Activated CD8-positive, alpha-beta memory T cell treated with anti-CD3 and anti-CD28 coated beads for 4 hours (primary cell): ENCODE results near the gene RAP1GAP.
"Not testable (repeated sequence)": the region's sequence is repeated elsewhere in the genome, so short reads cannot be mapped to it uniquely, and the experiment has no call there.

Experiments
- DNase-seq, 2 donors: peaks; one replicate each; pipeline ENCODE4 v3.0.0-alpha.2; 2020; ENCODE audit warnings: low read depth in 2 of 2

RAP1GAP gene

GRCh38 chr1:21644348-21644747, 24.8 kb downstream of the RAP1GAP start:
- no peak for DNase-seq

- no peak for DNase-seq
Observed at GRCh38 chr1:21643624-21644023, 25.5 kb downstream of the RAP1GAP start.

GRCh38 chr1:21641967-21642739, 27.0 kb downstream of the RAP1GAP start:
- DNase-seq: no peak

- no peak for DNase-seq
Observed at GRCh38 chr1:21641537-21641936, 27.6 kb downstream of the RAP1GAP start.

GRCh38 chr1:21641076-21641475, 28.1 kb downstream of the RAP1GAP start:
- DNase-seq: no peak

GRCh38 chr1:21640653-21641052, 28.5 kb downstream of the RAP1GAP start:
- no peak for DNase-seq

- DNase-seq: no peak
Observed at GRCh38 chr1:21639594-21640041, 29.5 kb downstream of the RAP1GAP start.

GRCh38 chr1:21638531-21639341, 30.4 kb downstream of the RAP1GAP start:
- DNase-seq: no peak

GRCh38 chr1:21637514-21637913, 31.6 kb downstream of the RAP1GAP start:
- no peak for DNase-seq

GRCh38 chr1:21636029-21636428, 33.1 kb downstream of the RAP1GAP start:
- no peak for DNase-seq

- no peak for DNase-seq
Observed at GRCh38 chr1:21634806-21635535, 34.2 kb downstream of the RAP1GAP start.

GRCh38 chr1:21633992-21634805, 35.0 kb downstream of the RAP1GAP start:
- no peak for DNase-seq

- no peak for DNase-seq
Observed at GRCh38 chr1:21633141-21633755, 35.9 kb downstream of the RAP1GAP start.

GRCh38 chr1:21631944-21632887, 36.9 kb downstream of the RAP1GAP start:
- no peak for DNase-seq

GRCh38 chr1:21631590-21631943, 37.6 kb downstream of the RAP1GAP start:
- DNase-seq: not testable (repeated sequence)

GRCh38 chr1:21630571-21631343, 38.4 kb downstream of the RAP1GAP start:
- DNase-seq: no peak

GRCh38 chr1:21629971-21630370, 39.2 kb downstream of the RAP1GAP start:
- DNase-seq: no peak

GRCh38 chr1:21628798-21629393, 40.3 kb downstream of the RAP1GAP start:
- no peak for DNase-seq

GRCh38 chr1:21626921-21627339, 42.2 kb downstream of the RAP1GAP start:
- DNase-seq: no peak
